Renal pelvis (tissue), 4 donors: ENCODE results near the gene GRID2IP. TPM values are rescaled to one million over a fixed set of nuclear protein-coding genes. Genes with fewer than 3 reads are reported as not detected.
"Not testable (repeated sequence)": the region's sequence is repeated elsewhere in the genome, so short reads cannot be mapped to it uniquely, and the experiment has no call there.

Source experiments
- DNase-seq: peaks from one replicate; pipeline ENCODE4 v3.0.0-alpha.2; 2013
- polyA plus RNA-seq, 3 donors: library from polyadenylated mRNA; unstranded; fragments of 120-200 nt; gene quantifications; one replicate each; pipeline ENCODE4 v1.2.1, GENCODE V29; 2013; ENCODE audit not compliant: insufficient read length in 3 of 3

GRID2IP gene
- polyA plus RNA-seq, 3 donors, result 0.63 to 1.3 (median 0.90) TPM

- DNase-seq, result no peak
Observed at GRCh38 chr7:6489612-6490011, 61.6 kb downstream of the GRID2IP start.

- no peak for DNase-seq
Observed at GRCh38 chr7:6487184-6487545, 64.1 kb downstream of the GRID2IP start.

- no peak for DNase-seq
Observed at GRCh38 chr7:6486438-6487183, 64.7 kb downstream of the GRID2IP start.

GRCh38 chr7:6482743-6483119 is 68.5 kb downstream of the GRID2IP start:
- no peak for DNase-seq

GRCh38 chr7:6482307-6482706 is 69.0 kb downstream of the GRID2IP start:
- no peak for DNase-seq

GRCh38 chr7:6481445-6481844 is 69.8 kb downstream of the GRID2IP start:
- no peak for DNase-seq

- no peak for DNase-seq
Observed at GRCh38 chr7:6480323-6480660, 71.0 kb downstream of the GRID2IP start.

- DNase-seq, result no peak
Observed at GRCh38 chr7:6479067-6479466, 72.2 kb downstream of the GRID2IP start.

- no peak for DNase-seq
Observed at GRCh38 chr7:6478186-6478585, 73.1 kb downstream of the GRID2IP start.

GRCh38 chr7:6477318-6477660 is 74.0 kb downstream of the GRID2IP start:
- DNase-seq, result peak; percentile 37

- no peak for DNase-seq
Observed at GRCh38 chr7:6476596-6477317, 74.5 kb downstream of the GRID2IP start.

GRCh38 chr7:6475433-6476186 is 75.7 kb downstream of the GRID2IP start:
- no peak for DNase-seq

GRCh38 chr7:6465862-6466261 is 85.4 kb downstream of the GRID2IP start:
- DNase-seq, result no peak

- DNase-seq, result not testable (repeated sequence)
Observed at GRCh38 chr7:6463609-6464008, 87.7 kb downstream of the GRID2IP start.

- no peak for DNase-seq
Observed at GRCh38 chr7:6461946-6462550, 89.2 kb downstream of the GRID2IP start.

GRCh38 chr7:6460990-6461584 is 90.2 kb downstream of the GRID2IP start:
- DNase-seq, result no peak

- DNase-seq, result no peak
Observed at GRCh38 chr7:6460303-6460702, 91.0 kb downstream of the GRID2IP start.

GRCh38 chr7:6458676-6459075 is 92.6 kb downstream of the GRID2IP start:
- DNase-seq, result not testable (repeated sequence)

GRCh38 chr7:6453734-6454133 is 97.5 kb downstream of the GRID2IP start:
- no peak for DNase-seq

- DNase-seq, result no peak
Observed at GRCh38 chr7:6451224-6451705, 100.0 kb downstream of the GRID2IP start.

GRCh38 chr7:6450591-6450990 is 100.7 kb downstream of the GRID2IP start:
- not testable (repeated sequence) for DNase-seq

- DNase-seq, result not testable (repeated sequence)
Observed at GRCh38 chr7:6449884-6450283, 101.4 kb downstream of the GRID2IP start.
